ENCODE data around the gene LRFN2. TPM values are rescaled to one million over a fixed set of nuclear protein-coding genes. Genes with fewer than 3 reads are reported as not detected.

LRFN2 gene
- total RNA-seq, 1 donor from 2014 or later: not detected

GRCh38 chr6:40344566-40345167 is 242.5 kb downstream of the LRFN2 start:
- Mint-ChIP-seq H3K36me3 (no peaks in the 10 kb centered on the region), H3K9me3 (no peaks in the 10 kb centered on the region), H3K27ac (no peak overlapping the region), H3K4me3 (no peak overlapping the region), H3K4me1 (peaks cover 8% of the 10 kb centered on the region), H3K27me3 (ENCODE audit: low read depth) (peaks cover 18% of the 10 kb centered on the region)
- DNase-seq (ENCODE audit: low spot score in 2 of 2, unreplicated experiment in 2 of 2): peak in 1 of 2 experiments; percentile 26
- TF ChIP-seq CTCF (IDR thresholded peaks at IDR 0.05; ENCODE audit: unreplicated experiment): no peak

GRCh38 chr6:40343877-40344565 is 243.1 kb downstream of the LRFN2 start:
- Mint-ChIP-seq H3K27ac (no peak overlapping the region), H3K27me3 (ENCODE audit: low read depth) (peaks cover 25% of the 10 kb centered on the region), H3K4me1 (peaks cover 8% of the 10 kb centered on the region), H3K4me3 (no peak overlapping the region), H3K9me3 (no peaks in the 10 kb centered on the region), H3K36me3 (no peaks in the 10 kb centered on the region)
- TF ChIP-seq CTCF (IDR thresholded peaks at IDR 0.05; ENCODE audit: unreplicated experiment): no peak
- peak in 1 of 2 experiments; percentile 20 for DNase-seq (ENCODE audit: low spot score in 2 of 2, unreplicated experiment in 2 of 2)

- TF ChIP-seq CTCF (IDR thresholded peaks at IDR 0.05; ENCODE audit: unreplicated experiment): no peak
- H3K27me3 Mint-ChIP-seq (ENCODE audit: low read depth): peaks cover 30% of the 10 kb centered on the region
- H3K4me3 Mint-ChIP-seq: no peak overlapping the region
- DNase-seq (ENCODE audit: low spot score in 2 of 2, unreplicated experiment in 2 of 2): peak in 1 of 2 experiments; percentile 14
- H3K36me3 Mint-ChIP-seq: no peaks in the 10 kb centered on the region
- peaks cover 8% of the 10 kb centered on the region for H3K4me1 Mint-ChIP-seq
- H3K9me3 Mint-ChIP-seq: no peaks in the 10 kb centered on the region
- H3K27ac Mint-ChIP-seq: no peak overlapping the region
Measured at GRCh38 chr6:40343318-40343876, 243.8 kb downstream of the LRFN2 start.

GRCh38 chr6:40342723-40343122 is 244.4 kb downstream of the LRFN2 start:
- no peak for DNase-seq (ENCODE audit: low spot score in 2 of 2, unreplicated experiment in 2 of 2)
- Mint-ChIP-seq H3K27ac (no peak overlapping the region), H3K4me3 (no peak overlapping the region), H3K27me3 (ENCODE audit: low read depth) (peaks cover 37% of the 10 kb centered on the region), H3K36me3 (no peaks in the 10 kb centered on the region), H3K9me3 (no peaks in the 10 kb centered on the region), H3K4me1 (peaks cover 8% of the 10 kb centered on the region)
- TF ChIP-seq CTCF (IDR thresholded peaks at IDR 0.05; ENCODE audit: unreplicated experiment): no peak

- TF ChIP-seq CTCF (IDR thresholded peaks at IDR 0.05; ENCODE audit: unreplicated experiment): no peak
- Mint-ChIP-seq H3K27me3 (ENCODE audit: low read depth) (peaks cover 47% of the 10 kb centered on the region), H3K4me1 (peaks cover 8% of the 10 kb centered on the region), H3K27ac (no peak overlapping the region), H3K4me3 (no peak overlapping the region), H3K9me3 (no peaks in the 10 kb centered on the region), H3K36me3 (no peaks in the 10 kb centered on the region)
- DNase-seq (ENCODE audit: low spot score in 2 of 2, unreplicated experiment in 2 of 2): peak in 1 of 2 experiments; percentile 10
Measured at GRCh38 chr6:40341726-40342125, 245.4 kb downstream of the LRFN2 start.

Measured in mesothelial cell of epicardium (in vitro differentiated cells).